GM21619 (cell line): ENCODE results near the gene ARHGAP23.

Experiments
- ATAC-seq: cut with Tn5 transposase; IDR thresholded peaks from one replicate; pipeline ENCODE4 v1.9.1; 2021; ENCODE audit not compliant: unreplicated experiment

ARHGAP23 gene

DNA sequence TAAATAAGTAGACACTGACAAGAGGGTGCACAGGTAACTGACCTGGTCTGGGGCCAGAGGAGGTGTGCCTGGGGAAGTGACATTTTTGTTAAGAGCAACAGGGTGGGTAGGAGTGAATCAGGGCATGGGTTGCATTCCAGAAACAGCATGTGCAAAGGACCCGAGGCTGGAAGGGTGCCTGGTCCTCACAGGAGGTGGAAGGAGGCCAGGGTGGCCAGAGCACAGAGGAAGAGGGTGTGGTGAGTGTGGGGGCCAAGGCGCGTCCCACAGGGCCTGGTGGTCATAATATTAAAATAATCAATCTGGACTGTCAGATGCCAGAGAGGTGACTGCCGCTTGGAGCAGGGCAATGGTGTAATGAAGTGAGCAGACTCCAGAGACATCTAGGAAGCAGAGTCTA lies 14.3 kb downstream of the ARHGAP23 start:
- ATAC-seq: no peak

DNA sequence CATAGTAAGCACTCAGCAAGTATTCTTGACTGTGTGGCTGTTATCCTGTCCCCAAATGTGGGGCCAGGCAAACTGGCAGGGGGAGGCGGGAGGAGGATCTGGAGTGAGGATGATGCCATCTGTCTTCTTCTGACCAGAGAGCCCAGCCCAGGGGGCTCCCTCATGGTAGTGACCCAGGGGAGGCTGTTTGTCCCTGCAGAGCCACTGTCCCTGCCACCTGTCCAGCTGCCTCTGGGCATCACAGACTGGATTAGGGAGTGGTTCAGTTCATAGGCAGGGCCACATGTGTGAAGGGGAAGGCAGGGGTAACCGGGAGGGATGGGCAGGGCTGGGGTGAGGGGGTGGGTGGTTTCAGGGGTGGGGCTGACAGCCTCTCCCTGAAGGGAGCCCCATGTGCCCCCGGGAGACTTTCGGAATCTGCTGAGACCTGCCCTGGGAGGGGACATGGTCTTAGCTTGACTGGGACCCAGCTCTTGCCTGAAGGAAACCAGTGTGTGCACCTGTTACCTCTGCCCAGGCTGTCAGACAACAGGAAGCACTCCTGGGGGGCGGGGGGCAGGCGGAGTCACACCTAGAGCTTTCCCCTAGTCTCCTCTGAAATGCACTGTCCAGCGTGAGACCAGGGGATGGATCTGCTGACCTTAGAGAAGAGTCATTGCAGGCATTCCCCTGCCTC lies 15.2 kb downstream of the ARHGAP23 start:
- no peak for ATAC-seq

DNA sequence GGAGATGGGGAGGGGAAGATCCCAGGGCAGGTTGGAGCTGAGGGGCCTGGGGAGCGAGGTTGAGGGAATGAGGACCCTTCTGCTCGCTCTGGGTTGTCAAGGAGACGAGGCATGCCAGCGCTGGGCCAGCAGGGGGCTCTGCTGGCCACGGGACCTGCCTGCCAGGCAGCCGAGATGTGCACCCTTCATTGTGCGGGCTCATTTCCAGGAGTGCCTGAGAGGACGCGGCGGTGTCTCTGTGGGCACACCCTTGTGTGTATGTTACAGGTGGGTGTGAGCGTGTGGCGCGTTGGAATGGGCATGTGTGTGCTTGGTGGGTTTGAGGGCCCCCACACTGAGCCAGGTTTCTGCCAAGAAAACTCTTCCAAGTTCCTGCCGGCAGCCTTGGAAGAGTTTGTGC lies 15.9 kb downstream of the ARHGAP23 start:
- no peak for ATAC-seq

DNA sequence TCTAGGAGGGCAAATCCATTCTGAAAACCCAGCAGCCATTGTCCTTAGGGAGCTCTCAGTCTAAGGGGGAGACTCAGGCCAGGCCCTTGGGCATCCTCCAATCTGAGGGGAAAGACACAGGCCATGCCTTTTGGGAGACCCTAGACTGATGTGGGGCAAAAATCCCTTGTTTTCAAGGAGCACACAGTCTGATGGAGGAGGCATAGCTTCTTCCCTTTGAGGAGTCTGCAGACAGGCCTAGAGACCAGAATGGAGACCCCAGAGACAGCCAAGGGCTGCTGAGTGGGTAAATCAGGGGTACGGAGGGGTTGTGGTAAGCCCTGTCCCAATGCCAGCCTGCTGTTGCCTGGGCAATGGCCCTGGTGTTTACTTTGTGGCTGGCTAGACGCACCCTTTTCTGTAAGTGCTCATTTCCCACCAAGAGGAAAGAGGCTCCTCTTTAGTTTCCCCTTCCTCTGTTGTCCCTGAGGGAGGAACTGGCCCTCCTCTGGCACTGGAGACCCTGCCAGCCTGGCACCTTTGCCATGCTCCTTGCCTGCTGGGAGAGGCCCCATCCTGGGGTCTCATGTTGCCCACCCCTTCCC lies 19.3 kb downstream of the ARHGAP23 start:
- ATAC-seq: no peak

DNA sequence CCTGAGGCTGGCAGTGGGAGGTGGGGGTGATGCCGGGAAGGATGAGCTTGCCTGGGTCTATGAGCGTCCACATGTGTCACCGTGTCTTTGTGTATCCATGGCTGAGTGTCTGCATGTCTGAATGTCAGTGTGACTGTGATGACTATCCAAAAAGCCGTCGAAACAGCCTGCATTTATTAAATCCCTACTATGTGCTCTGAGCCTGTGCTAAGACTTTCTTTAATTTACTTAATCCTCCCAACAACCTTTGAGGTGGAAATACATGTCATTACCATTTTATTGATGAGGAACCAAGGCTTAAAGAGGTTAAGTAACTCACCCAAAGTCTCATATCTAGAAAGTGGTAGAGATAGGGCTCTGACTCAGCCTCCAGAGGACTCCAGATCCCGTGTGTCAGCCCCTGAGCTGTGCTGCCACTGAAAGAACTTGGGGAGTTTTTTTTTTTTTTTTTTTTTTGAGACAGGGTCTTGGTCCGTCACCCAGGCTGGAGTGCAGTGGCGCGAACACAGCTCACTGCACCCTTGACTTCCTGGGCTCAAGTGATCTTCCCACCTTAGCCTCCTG lies 20.0 kb downstream of the ARHGAP23 start:
- no peak for ATAC-seq

DNA sequence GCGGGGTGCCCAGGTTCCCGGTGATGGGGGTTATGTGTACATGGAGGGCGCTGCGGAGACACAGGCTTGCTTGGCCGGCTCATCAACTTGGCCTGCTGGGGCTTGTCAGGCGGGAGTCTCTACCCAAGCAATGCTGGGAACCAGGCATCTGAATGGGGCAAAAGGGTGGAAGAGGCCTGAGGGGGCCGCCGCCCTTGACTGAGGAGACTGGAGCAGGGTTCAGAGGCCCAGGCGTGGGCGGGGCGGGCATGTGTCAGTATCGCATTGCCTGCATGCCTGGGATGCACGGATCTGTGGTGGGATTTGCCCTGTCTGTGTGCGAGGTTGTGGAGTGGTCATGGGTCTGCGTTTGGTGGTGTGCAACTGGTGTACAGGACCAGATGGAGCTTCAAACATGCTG lies 21.1 kb downstream of the ARHGAP23 start:
- ATAC-seq: no peak

DNA sequence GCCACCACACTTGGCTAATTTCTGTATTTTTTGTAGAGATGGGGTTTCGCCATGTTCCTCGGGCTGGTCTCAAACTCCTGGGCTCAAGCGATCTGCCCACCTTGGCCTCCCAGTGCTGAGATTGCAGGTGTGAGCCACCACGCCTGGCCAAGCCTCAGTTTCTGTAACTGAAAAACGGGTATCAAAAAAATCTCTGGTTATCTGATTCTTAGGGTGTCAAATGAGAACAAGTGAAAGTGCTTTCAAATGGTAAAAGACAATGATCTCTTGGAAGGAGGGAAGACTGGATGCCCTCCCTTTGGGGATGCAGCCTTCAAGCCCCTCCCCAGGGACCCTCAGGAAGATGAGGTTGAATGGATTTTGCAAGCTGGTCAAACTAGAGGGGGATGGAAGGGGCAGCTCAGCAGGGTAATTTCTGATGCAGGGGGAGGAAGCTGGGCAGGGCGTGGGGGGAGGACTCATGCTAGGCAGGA lies 22.3 kb downstream of the ARHGAP23 start:
- no peak for ATAC-seq

DNA sequence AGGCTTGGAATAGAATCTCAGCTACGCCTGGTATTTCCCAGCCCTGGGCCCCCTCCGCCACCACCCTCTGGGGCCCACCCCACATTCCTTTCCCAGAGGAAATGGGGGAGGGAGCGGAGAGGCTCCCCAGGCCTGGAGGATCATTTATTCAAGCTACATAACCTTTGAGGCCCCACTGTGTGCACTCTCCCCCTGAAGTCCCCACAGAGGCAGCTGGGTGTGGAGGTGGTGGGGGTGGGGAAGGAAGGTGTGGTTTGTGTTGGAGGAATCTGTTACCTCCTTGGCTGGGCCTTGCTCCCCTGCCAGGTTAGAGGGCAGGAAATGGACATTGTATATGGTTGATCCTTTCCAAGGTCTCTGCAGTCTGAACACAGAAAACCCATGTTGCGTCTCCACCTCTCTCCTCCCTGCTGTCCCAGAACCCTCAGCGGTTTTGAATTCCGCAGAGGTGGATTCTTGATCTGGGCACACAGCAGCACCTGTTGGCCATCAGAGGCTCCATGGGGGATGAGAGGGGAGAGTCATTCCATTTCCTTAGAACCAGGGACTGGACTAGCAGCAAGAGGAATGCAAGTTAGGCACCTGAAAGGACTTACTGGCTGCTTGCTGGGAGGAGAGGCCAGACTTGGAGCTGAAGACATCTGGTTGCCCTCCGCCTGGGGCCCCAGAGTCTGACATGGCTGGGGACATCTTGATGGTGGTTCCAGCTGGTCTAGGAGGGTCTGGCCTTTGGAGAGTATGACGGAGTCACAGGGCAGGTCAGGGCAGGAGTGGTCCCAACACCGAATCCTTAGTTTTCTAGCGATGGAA lies 23.0 kb downstream of the ARHGAP23 start:
- ATAC-seq: no peak

DNA sequence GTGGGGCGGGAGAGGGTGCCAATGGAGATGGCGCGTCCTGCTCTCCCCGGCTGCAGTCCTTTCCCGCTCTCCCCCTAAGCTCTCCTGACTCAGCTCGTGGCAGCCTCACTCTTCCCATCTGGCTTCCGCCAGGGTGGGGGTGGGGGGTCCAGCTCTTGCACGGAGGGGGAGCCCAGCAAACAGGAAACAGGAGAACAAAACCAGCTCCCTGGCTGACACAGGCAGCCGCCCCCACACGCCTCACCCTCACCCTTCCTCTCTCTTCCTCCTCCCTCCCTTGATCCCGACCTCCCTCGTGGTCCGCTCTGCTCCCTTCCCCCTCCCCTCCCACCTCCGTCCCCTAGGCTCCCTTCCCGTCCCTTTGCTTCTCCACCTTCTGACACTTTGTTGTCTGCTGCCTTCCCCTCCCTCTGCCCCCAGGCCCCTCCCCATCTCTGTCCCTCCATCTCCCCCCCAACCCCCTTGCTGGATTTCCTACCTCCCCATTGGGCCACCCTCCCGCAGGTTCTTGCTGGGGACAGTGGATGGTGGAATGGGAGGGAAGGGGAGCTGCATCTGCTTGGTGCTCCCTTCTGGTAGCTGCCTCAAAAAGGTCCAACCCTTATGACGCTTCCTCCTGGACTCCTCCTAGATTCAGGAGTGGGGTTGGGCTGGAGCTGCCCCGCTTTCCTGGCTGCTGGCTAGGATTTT lies 23.7 kb downstream of the ARHGAP23 start:
- ATAC-seq: no peak

DNA sequence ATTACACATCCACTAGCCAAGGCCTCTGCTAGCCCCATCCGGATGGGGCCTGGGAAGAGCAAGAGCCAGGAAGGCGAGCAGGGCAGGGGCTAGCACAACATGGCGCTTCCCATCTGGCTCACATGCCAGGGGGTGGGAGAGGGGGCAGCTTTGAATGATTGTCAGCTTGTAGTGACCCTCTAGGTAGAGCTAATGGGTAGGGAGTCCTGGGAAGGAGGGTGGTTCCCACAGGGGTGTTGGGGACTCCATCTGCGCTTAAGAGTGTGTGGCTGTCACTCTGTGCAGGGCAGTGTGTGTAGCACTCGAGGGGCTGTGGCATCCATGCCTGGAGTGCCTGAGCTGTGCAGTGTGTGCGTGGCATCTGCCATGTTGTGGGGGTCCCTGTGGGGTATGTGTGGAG lies 24.5 kb downstream of the ARHGAP23 start:
- no peak for ATAC-seq

DNA sequence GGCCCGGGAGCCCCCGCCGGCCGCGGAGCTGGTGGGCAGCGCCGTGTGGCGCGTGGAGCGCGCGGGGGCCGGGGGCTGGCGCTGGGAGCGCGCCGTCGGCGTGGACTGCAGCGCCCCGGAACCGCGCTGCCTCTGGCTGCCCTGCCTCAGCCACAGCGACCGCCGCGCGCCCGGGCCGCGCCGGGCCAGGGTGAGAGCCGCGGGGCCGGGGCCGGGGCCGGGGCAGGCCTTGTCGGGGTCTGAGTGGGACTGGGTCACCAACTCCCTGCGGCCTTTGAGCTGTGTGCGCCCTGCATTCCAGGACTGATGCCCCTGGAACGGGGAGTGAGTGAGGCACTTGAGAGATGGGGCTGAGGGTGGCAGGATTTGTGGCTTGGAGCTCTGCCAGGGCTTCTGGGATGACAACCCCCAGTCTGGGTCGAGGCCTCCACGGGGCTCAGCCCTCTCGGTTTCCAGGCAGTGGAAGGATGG lies 25.7 kb downstream of the ARHGAP23 start:
- no peak for ATAC-seq

DNA sequence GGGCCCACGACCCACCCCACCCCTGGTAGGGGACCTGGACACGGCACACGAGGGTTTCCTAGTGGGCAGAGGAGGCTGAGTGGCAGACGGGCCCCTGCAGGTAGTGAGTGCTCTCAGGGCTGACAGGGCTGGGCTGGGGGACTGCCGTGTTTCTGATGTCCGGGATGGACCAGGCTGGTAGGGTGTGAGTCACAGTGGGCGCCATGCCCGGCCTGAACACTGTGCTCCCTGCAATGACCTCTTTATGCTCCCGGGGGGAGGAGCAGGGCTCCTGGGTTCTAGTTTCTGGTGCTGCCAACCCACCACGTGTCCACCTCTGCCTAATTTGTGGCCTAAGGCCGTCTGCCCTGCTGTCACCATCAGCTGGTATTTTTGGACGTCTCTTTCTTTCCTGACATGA lies 26.3 kb downstream of the ARHGAP23 start:
- no peak for ATAC-seq

DNA sequence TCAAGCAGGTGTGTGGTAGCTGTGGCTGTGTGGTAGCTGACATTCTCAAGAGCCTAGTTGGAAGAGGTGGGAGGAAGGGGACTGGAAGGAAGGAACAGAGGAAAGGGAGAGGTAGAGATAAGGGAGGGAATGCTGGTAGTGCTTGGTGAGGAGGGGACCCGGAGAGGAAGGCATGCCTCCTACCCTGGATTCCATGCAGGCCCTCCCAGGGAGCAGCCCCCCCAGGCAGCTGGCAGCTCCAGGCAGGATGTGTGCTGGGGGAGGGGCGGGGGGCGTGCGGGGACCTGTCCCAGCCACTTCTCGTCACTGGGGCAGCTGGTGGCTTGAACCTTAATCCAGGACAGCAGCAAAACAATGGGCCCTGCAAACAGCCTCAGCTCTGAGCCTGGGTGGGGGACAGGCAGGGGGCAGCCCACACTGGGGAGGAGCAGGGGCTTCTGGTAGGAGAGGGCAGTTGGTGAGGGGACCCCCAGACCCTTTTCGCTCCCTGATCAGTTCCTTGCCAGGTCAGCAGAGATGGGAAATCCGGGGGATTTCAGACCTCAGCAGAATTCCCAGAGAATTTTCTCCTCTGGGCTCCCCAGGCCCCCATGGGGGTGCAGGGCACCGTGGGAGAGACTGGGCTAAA lies 27.1 kb downstream of the ARHGAP23 start:
- ATAC-seq: no peak

DNA sequence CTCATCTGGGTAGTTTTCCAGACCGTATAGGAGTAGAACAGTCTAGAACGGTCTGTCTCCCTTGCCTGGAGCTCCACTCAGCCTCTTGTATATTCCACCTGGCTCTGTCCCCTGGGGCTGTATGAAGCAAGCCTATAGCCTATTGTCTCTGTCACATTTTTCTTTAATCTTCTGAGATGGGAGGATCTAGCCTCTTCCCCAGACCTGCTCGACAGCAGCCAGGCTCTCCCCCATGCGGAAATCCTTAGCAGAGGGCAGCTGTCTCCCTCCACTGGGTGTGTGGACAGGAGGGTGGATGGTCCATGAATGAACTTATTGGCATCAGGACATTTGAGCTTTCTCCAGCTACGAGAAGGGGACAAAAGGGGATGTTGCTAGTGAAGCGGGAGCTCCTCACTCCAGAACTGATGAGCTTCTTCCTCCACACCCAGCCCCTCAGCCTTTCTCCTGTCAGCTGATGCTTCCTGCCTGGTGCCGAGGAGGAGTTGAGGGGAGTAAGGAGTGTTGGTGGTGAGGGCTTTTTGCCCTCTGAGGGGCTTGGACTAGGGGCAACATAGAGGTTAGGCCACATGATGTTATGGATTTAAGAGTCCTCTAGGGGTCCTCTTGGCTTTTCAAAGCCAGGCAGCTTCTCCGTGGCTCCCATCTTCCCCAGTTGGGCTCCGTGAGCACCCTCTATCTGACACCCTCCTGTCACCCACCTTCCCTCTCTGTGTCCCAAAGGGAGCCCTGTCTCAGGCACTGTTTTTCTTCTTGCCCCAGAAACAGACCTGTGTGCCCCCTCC lies 28.0 kb downstream of the ARHGAP23 start:
- no peak for ATAC-seq

DNA sequence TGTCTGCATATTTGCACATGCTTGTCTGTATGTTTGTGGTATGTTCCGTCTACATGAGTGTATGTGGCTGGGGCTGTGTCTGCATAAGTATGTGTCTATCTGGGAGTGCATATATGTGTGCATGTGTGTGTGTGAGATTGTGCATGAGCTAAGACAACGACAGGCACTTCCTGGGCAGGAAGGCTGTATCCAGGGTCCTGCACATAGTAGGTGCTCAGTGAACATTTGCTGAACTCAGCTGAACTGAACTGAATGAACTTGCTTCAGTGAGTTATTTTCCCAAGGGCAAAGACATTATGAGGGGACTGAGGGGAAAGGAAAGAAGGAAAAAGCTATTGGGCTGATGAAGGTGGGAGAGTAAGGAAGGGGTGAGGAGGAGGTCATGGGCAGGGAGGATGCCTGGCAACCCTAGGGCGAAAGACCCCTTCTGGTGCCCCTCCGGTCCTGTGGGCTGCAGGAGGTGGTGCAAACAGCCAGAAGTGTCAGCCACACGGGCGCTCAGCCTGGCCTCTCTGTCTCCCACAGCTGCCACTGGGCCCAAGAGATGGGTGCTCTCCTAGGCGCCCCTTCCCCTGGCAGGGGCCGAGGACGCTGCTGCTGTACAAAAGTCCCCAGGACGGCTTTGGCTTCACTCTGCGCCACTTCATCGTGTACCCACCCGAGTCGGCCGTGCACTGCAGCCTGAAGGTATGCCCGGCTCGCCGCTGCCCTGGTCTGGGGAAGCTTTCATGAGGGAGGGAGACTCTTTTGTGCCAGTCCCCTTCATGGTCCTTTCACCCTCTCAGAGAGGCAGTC lies 29.5 kb downstream of the ARHGAP23 start:
- ATAC-seq: no peak

DNA sequence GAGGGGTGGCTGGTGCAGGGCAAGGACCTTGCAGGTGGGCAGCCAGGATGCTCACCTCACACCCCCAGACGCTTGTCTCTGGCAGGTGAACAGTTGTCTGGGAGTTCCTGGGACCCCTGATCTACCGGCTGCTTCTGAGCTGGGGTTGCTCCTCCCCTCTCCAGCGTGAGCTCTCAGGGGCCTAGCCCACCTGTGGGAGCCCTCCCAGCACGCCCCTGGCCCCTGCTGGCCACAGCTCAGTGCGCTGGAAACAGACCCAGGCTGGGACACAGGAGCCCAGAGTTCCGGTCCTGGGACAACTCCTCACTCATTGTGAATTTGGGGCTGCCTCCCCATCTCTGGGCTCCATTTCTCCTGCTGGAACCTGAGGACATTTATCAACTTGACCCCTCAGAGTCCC lies 30.3 kb downstream of the ARHGAP23 start:
- ATAC-seq: no peak

DNA sequence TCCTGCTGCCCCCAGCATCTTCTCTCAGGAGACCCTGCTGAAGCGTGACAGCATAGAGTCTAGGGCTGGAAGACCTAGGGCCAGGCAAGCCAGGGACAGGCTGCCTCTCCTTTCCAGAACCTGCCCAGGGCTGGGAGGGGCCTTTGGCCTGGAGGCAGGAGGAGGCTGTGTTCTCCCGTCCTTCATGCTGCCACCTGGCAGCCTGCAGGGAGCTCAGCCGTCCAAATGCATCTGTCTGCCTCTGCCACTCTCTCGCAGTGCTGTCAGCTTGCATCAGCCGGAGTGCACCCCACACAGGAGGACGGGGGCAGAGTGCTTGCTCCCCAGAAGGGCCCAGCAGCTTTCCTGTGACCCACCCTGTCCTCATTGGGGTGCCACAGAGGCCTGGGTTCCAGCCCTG lies 31.3 kb downstream of the ARHGAP23 start:
- ATAC-seq: no peak

DNA sequence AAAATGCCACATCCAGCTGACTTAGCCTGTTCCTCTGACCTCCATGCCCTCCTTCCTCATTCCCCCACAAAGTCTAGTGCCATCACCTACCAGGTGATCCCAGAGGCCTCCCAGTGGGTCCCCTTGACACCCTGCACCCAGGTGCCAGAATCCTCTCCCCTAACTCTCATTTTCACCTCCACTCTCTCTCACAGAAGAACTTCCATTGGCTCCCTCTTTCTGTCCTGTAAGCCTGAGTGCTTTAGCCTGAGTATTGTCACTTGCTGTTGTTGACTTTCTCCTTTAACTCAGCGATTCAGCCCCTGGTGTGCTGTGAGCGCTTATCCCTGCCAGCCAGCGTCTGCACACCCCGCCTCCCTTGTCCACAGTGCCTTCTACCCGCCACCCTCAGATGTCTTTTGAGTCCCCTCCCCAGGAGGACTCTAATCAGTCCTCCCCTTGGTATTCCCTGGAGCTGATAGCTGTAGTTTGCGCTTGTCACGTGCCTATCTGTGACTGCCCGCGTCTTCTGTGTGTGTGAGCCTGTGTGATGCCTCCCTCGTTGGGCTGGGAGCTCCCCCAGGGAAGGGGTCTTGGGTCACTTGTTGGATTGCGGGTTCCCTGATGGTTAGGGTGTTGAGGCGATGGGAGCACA lies 31.9 kb downstream of the ARHGAP23 start:
- ATAC-seq: no peak
